Fibroblast of the conjunctiva (primary cell): ENCODE results near the gene SYCP2L.

Experiments
- DNase-seq: peaks from one replicate; pipeline ENCODE4 v3.0.0-alpha.2; 2010; ENCODE audit warnings: low read depth

The SYCP2L gene

GRCh38 chr6:11008821-11009220 lies 122.0 kb downstream of the SYCP2L start:
- no peak for DNase-seq

DNA sequence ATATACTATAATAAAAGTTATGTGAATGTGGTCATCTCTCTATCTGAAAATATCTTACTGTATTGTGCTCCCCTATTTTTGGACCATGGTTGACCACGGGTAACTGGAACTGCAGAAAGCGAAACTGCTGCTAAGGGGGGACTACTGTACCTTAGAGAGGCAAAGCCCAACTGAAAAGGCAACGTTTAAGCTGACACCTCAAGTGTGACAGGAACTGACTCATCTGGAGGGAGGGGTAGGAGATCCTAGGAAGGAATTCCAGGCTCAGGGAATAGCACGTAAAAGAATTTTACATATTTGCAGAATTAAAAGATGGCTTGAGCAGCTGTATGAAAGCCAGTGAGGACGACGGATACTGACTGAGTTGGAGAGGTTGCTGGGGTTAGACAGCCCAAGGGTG lies 122.5 kb downstream of the SYCP2L start:
- DNase-seq = no peak

GRCh38 chr6:11011787-11012234 lies 125.0 kb downstream of the SYCP2L start:
- DNase-seq = no peak

DNA sequence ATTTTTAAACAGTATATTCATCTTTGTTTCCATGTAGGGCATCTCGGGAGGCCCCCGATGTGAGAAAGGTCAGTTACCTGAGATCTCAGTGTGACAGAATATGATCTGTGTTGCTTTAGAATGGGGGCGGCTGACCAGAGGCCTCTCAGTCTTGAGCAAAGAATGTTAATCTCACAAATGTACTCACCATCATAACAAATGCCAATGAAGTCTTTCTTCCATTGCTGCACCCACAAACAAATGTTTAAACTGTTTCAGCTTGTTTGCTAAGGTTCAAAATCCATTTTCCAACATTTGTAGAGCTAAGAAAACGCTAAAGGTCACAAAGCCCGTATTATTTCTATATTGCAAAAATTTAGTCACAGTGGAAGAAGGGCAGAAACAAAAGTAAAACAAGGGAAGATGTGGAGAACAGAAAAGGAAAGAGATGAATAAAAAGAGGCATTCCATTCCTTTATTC lies 125.5 kb downstream of the SYCP2L start:
- DNase-seq = no peak

DNA sequence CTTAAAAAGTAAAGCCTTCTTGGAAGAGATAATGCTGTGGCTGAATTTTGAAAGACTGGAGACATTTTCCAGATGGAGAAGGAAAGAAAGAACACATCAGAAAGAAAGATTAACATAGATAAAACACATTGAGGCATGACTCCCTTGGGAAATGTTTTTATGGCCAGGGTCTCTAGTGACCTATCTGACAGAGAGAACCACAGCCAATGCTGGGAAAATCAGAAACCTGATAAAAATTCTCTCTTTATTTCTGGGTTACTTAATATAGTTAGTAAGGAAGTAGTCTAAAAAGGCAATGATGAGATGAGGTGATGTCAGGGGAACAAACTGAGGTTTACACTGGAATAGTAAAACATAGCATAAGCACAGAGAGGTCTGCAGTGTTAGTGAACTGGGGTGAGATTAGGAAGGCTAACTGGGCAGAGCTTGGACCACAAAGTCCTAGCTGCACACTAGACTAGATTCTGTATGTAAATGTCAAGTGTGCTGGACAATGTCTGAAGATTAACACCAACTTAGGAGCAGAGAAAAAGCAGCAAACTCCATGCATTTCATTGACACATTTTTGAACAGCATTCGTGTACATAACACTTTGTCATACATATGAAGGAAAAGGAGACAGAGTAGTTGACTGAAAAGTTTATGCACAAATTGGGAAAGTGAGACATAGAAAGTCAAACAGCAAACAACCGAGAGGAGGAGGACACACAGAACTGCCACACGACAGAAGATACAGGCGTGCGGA lies 126.3 kb downstream of the SYCP2L start:
- no peak for DNase-seq

DNA sequence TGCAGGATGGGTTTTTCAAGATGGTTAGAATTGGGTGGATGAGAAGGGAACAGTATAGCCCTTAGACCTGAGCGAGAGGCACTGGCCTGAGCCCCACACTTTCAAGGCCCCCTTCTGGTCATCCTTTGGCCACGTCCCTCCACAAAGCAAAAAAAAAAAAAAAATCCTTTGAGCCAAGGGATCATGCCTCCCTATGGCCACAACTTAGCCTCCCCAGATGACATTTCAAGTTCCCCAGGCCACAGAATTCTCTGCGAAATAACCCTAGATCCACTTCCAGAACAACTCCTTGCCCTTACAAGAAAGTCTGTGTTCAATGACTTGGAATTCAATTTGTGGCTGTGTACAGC lies 126.8 kb downstream of the SYCP2L start:
- no peak for DNase-seq

GRCh38 chr6:11015102-11015501 lies 128.2 kb downstream of the SYCP2L start:
- DNase-seq = no peak

- no peak for DNase-seq
Measured at GRCh38 chr6:11016452-11016851, 129.6 kb downstream of the SYCP2L start.

- no peak for DNase-seq
Measured at GRCh38 chr6:11017090-11017489, 130.2 kb downstream of the SYCP2L start.

- DNase-seq = no peak
Measured at GRCh38 chr6:11018225-11018624, 131.4 kb downstream of the SYCP2L start.

DNA sequence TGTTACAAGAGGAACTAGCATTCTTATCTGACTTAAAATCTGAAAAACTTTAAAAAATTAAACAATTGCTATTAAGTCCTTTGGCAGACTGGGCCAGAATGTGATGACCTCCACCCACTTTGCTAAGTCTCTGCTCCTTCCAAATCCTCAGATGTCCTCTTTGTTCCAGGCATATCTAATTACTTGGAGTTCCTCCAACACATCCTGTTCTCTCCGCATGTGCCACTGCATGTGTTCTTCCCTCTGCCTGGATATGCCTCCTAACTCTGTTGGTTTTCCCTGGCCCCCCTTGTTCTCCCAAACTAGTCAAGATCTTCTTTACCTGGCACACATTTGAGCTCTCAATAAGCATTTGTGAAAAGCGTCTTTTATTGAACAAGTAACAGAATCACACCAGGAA lies 134.2 kb downstream of the SYCP2L start:
- no peak for DNase-seq

DNA sequence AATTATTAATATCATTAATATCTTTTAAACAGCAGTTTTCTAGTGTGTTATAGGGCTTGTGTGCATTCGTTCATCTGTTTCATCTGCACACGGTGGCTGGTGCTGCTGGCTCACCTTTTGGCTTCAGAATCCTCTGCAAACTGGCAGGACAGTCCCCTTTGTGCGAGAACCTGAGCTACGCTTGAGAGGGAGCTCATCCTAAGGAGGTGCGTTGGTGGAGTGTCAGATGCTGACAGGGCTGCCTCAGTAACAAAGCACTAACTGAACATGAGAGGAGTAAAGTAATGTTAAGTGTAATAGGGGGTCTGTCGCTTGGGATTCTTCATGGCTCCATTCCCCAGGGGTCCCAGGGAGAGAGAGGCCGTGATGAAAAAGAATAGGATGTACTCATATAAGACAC lies 134.9 kb downstream of the SYCP2L start:
- DNase-seq = no peak

GRCh38 chr6:11023032-11023431 lies 136.2 kb downstream of the SYCP2L start:
- no peak for DNase-seq
